HL-60 (cell line): ENCODE data around the gene ANLN.

Experiments used
- DNase-seq, 2 experiments: peaks; one replicate each; pipeline ENCODE4 v3.0.0-alpha.2; 2010 to 2020; ENCODE audit warnings: low read depth in 1 of 2, low spot score in 1 of 2
- H3K27ac ChIP-seq: fragments of 250-450 bp; sonication (Bioruptor Pico); replicated peaks from 2 replicates; pipeline ENCODE4 v1.5.1; 2020; ENCODE audit warnings: mild to moderate bottlenecking, moderate library complexity
- H3K27me3 ChIP-seq: fragments of 250-450 bp; sonication (Bioruptor Pico); 2 replicates; pipeline ENCODE4 v1.5.1; 2021; ENCODE audit warnings: mild to moderate bottlenecking, moderate library complexity; ENCODE audit not compliant: insufficient read depth, poor library complexity, severe bottlenecking
- H3K4me3 ChIP-seq: replicated peaks from 2 replicates; pipeline ENCODE4 v1.5.1; 2011; ENCODE audit warnings: mild to moderate bottlenecking, control low read depth, low read length; ENCODE audit not compliant: insufficient read depth
- CTCF ChIP-seq: IDR thresholded peaks from one replicate; pipeline ENCODE4 v1.5.1; 2011; ENCODE audit warnings: low read length, control low read depth, inconsistent platforms; ENCODE audit not compliant: insufficient read depth
- GABPA ChIP-seq: IDR thresholded peaks from 2 replicates; pipeline ENCODE4 v1.6.1; 2012; ENCODE audit warnings: low read depth
- POLR2AphosphoS5 ChIP-seq: IDR thresholded peaks from 2 replicates; pipeline ENCODE4 v1.6.1; 2012; ENCODE audit warnings: low read depth
- REST ChIP-seq: IDR thresholded peaks from 2 replicates; pipeline ENCODE4 v1.6.1; 2012; ENCODE audit warnings: low read depth; ENCODE audit not compliant: insufficient replicate concordance
- SPI1 ChIP-seq: IDR thresholded peaks from 2 replicates; pipeline ENCODE4 v1.6.1; 2012; ENCODE audit warnings: low read depth, mild to moderate bottlenecking, borderline replicate concordance

The ANLN gene

GRCh38 chr7:36439624-36440023, 50.0 kb downstream of the ANLN start:
- DNase-seq: no peak
- H3K27me3 ChIP-seq: no peaks in the 10 kb centered on the region
- TF ChIP-seq GABPA: no peak
- TF ChIP-seq SPI1: no peak
- no peak for TF ChIP-seq REST
- no peak for TF ChIP-seq CTCF
- TF ChIP-seq POLR2AphosphoS5: no peak
- H3K27ac ChIP-seq: no peak overlapping the region
- no peak overlapping the region for H3K4me3 ChIP-seq

GRCh38 chr7:36440880-36441279, 51.2 kb downstream of the ANLN start:
- Histone ChIP-seq H3K27me3 (no peaks in the 10 kb centered on the region), H3K27ac (no peak overlapping the region), H3K4me3 (no peak overlapping the region)
- no peak for DNase-seq
- TF ChIP-seq REST: no peak
- TF ChIP-seq GABPA: no peak
- TF ChIP-seq SPI1: no peak
- no peak for TF ChIP-seq CTCF
- TF ChIP-seq POLR2AphosphoS5: no peak

GRCh38 chr7:36441344-36442022, 51.8 kb downstream of the ANLN start:
- Histone ChIP-seq H3K4me3 (no peak overlapping the region), H3K27me3 (no peaks in the 10 kb centered on the region), H3K27ac (no peak overlapping the region)
- no peak for DNase-seq
- TF ChIP-seq CTCF (no peak), GABPA (no peak), SPI1 (no peak), REST (no peak), POLR2AphosphoS5 (no peak)
